Thoracic aorta (tissue), 2 donors: ENCODE measurements around the gene ZNF236. TPM values are rescaled to one million over a fixed set of nuclear protein-coding genes. Genes with fewer than 3 reads are reported as not detected.

Experiments
- ATAC-seq: fragments of 150-250 bp; one replicate; pipeline ENCODE4 v1.8.0; 2017; ENCODE audit warnings: low read depth; ENCODE audit not compliant: insufficient number of reproducible peaks, low FRiP score
- DNase-seq: peaks from one replicate; pipeline ENCODE4 v3.0.0-alpha.2; 2020; ENCODE audit warnings: low spot score
- H3K27ac ChIP-seq, 2 donors: fragments of 200-600 bp; sonication (generic); 1 replicate in 1 of 2; 2 replicates in 1 of 2; pipeline ENCODE4 v1.5.1; 2016; ENCODE audit warnings: mild to moderate bottlenecking in 2 of 2, moderate library complexity in 2 of 2
- H3K27me3 ChIP-seq: fragments of 200-600 bp; sonication (generic); replicated peaks from 2 replicates; pipeline ENCODE4 v1.6.0; 2016; ENCODE audit warnings: mild to moderate bottlenecking; ENCODE audit not compliant: insufficient read depth
- H3K36me3 ChIP-seq: fragments of 200-600 bp; sonication (generic); one replicate; pipeline ENCODE4 v1.5.1; 2016
- H3K4me1 ChIP-seq, 2 donors: fragments of 200-600 bp; sonication (generic); 1 replicate in 1 of 2; 2 replicates in 1 of 2; pipeline versions ENCODE4 v1.5.1 to v1.6.0; 2016; ENCODE audit warnings: low read depth in 2 of 2, mild to moderate bottlenecking in 1 of 2; ENCODE audit not compliant: control insufficient read depth in 1 of 2
- H3K4me3 ChIP-seq: fragments of 200-600 bp; sonication (generic); 2 replicates; pipeline ENCODE4 v1.5.1; 2016; ENCODE audit warnings: mild to moderate bottlenecking
- H3K9me3 ChIP-seq: fragments of 200-600 bp; sonication (generic); 2 replicates; pipeline ENCODE4 v1.5.1; 2016
- total RNA-seq, 2 donors: library from RNA; depleted of rRNA; stranded (reverse); fragments of >200 nt; gene quantifications; one replicate each; pipeline versions ENCODE4 v1.1.0 to v1.2.3, GENCODE V29; 2016
- TF ChIP-seq, protein P1 (sequence below): fragments of 200-600 bp; sonication (generic); IDR thresholded peaks from one replicate; pipeline ENCODE4 v1.5.1; 2019; ENCODE audit warnings: antibody characterized with exemption

ZNF236 gene
- total RNA-seq, 2 donors from 2014 or later: 14.1 to 22.5 TPM

DNA sequence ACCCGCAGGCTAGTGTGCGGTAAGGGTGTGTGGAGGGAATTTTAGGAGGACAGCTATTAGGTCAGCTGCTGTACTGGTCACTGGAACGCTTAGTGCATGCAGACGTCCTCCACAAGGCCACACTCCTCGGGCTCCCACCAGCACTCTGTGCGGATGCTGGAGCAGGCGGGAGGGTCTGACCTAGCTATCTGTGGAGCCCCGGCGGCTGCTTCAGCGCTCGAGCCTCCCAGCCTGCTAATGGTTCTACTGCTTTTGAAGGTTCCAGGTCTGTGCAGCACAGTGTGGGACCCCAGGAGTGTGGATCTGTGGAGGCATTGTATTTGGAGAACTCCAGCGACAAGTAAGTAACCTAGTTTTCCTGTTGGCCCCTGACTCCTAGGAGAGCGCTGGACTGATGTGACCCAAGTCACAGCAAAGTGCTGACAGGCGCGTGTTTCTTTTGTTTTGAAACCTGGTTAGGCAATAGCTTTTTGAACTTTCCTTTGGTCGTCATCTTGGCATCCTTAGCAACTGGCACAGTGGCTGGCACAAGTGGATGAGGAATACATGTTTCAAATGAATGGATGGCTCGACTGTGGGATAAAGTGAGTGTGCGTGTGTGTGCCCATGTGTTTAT, 113.5 kb downstream of the ZNF236 start:
- Histone ChIP-seq H3K36me3 (peaks cover 23% of the 10 kb centered on the region), H3K27ac (no peak overlapping the region), H3K4me1 (no peaks in the 10 kb centered on the region), H3K27me3 (no peaks in the 10 kb centered on the region), H3K4me3 (no peak overlapping the region), H3K9me3 (no peaks in the 10 kb centered on the region)
- ATAC-seq (no peak), DNase-seq (no peak)
- TF ChIP-seq, protein P1, sequence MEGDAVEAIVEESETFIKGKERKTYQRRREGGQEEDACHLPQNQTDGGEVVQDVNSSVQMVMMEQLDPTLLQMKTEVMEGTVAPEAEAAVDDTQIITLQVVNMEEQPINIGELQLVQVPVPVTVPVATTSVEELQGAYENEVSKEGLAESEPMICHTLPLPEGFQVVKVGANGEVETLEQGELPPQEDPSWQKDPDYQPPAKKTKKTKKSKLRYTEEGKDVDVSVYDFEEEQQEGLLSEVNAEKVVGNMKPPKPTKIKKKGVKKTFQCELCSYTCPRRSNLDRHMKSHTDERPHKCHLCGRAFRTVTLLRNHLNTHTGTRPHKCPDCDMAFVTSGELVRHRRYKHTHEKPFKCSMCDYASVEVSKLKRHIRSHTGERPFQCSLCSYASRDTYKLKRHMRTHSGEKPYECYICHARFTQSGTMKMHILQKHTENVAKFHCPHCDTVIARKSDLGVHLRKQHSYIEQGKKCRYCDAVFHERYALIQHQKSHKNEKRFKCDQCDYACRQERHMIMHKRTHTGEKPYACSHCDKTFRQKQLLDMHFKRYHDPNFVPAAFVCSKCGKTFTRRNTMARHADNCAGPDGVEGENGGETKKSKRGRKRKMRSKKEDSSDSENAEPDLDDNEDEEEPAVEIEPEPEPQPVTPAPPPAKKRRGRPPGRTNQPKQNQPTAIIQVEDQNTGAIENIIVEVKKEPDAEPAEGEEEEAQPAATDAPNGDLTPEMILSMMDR: no peak

DNA sequence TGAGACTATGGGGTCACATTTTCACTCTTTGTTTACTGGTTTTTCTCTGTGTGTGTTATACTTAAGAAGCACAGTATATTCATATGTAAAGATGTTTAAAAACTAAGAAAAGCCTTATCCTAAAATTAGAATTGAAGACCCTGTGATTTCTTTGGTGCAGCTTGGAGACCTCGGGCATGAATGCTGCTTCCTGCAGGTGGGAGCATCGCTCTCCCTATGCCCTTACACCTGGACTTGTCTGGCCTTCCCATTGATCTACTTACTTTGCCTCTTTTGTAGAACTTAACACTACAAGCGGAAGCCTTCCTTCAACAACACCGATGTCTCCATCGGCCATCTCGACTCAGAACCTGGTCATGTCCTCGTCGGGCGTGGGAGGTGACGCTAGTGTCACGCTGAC, 114.5 kb downstream of the ZNF236 start:
- Histone ChIP-seq H3K27me3 (no peaks in the 10 kb centered on the region), H3K4me3 (no peak overlapping the region), H3K36me3 (peaks cover 23% of the 10 kb centered on the region), H3K27ac (no peak overlapping the region), H3K4me1 (no peaks in the 10 kb centered on the region), H3K9me3 (no peaks in the 10 kb centered on the region)
- ATAC-seq: no peak
- TF ChIP-seq, protein P1: no peak
- no peak for DNase-seq

DNA sequence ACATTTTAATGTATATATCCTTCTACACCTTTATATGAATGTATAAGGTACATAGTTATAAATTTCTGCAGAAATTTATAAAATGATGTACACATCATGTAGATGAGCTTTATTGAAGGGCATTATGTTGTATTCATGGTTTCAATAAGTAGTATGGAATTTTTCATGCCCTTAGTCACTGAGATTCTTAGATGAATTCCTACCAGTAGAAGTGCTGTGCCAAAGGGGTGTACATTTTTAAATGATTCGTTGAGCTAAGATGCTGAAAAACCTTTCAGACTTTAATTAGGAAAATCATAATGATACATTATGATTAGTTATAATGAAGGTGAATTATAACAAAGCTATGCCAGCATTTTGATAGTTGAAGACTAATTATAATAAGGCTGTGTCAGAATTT, 115.2 kb downstream of the ZNF236 start:
- H3K27me3 ChIP-seq: no peaks in the 10 kb centered on the region
- DNase-seq: no peak
- H3K27ac ChIP-seq: no peak overlapping the region
- H3K4me1 ChIP-seq: no peaks in the 10 kb centered on the region
- H3K36me3 ChIP-seq: peaks cover 23% of the 10 kb centered on the region
- H3K9me3 ChIP-seq: no peaks in the 10 kb centered on the region
- no peak overlapping the region for H3K4me3 ChIP-seq
- ATAC-seq: no peak
- TF ChIP-seq, protein P1: no peak

DNA sequence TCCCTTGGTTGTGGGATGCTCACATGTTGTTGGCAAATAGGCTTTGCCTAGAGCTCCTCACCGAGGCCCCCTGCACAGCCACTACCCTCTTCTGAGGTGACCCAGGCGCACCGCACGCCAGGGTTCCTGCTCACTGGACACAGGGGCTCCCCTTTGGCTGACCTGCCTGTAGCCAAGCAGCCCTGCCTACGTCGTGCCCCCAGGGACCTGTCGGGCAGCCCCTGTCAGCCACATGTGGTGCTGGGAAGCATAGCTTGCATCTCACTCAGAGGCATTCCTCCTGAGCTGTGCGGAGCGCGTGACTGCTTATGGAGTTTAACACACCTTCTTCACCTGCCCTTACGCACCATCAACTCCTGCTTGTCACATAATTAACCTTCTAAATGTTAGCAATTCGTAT, 116.3 kb downstream of the ZNF236 start:
- H3K4me1 ChIP-seq: no peaks in the 10 kb centered on the region
- no peak for ATAC-seq

DNA sequence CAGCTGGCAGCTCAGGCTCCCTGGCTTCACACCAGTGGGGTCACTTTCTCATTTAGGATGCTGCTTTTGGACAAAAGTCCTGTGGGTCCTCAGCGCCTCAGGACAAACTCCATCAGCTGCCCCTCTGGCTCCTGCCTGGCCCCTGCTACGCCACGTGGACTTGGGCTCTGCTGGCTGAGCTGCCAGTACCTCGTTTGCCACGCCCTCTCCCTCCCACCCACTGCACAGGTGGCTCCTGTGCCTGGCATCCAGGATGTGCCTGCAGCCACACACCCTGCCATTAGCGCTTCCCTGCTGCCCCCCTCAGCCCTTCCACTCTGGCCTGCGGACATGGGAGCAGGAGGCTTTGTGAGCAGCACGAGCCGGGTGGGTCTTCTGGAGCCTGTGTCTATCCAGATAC, 118.9 kb downstream of the ZNF236 start:
- TF ChIP-seq, protein P1: no peak
- Histone ChIP-seq H3K36me3 (peaks cover 23% of the 10 kb centered on the region), H3K4me1 (no peaks in the 10 kb centered on the region), H3K27ac (no peak overlapping the region), H3K4me3 (no peak overlapping the region), H3K9me3 (no peaks in the 10 kb centered on the region), H3K27me3 (no peaks in the 10 kb centered on the region)
- no peak for ATAC-seq
- no peak for DNase-seq

More for the DNA sequence above, 116.3 kb downstream of the ZNF236 start:
- TF ChIP-seq, protein P1: no peak
- H3K27ac ChIP-seq: no peak overlapping the region
- DNase-seq: no peak
- H3K4me3 ChIP-seq: no peak overlapping the region
- H3K9me3 ChIP-seq: no peaks in the 10 kb centered on the region
- H3K27me3 ChIP-seq: no peaks in the 10 kb centered on the region
- peaks cover 23% of the 10 kb centered on the region for H3K36me3 ChIP-seq
